Urothelium cell line (cell line): ENCODE data around the gene TNFRSF19.

Experiments
- DNase-seq: peaks from one replicate; pipeline ENCODE4 v3.0.0; 2011; ENCODE audit warnings: low spot score, mixed read lengths
- FAIRE-seq: peaks from 2 replicates; lab custom pipeline; 2011; peaks lifted over from hg19 to GRCh38; lab: Jason Lieb, UNC

The TNFRSF19 gene

GRCh38 chr13:23645851-23646250 lies 75.6 kb downstream of the TNFRSF19 start:
- no peak for DNase-seq
- no peak for FAIRE-seq

GRCh38 chr13:23651439-23651838 lies 81.2 kb downstream of the TNFRSF19 start:
- no peak for FAIRE-seq

GRCh38 chr13:23651887-23652286 lies 81.7 kb downstream of the TNFRSF19 start:
- DNase-seq (no peak), FAIRE-seq (no peak)

More at GRCh38 chr13:23651439-23651838, 81.2 kb downstream of the TNFRSF19 start:
- DNase-seq = no peak

- FAIRE-seq (no peak), DNase-seq (no peak)
These were observed 82.9 kb downstream of the TNFRSF19 start for GRCh38 chr13:23652909-23653726.

GRCh38 chr13:23654111-23655110 lies 84.2 kb downstream of the TNFRSF19 start:
- DNase-seq (no peak), FAIRE-seq (no peak)

- FAIRE-seq = no peak
- no peak for DNase-seq
These were observed 85.1 kb downstream of the TNFRSF19 start for GRCh38 chr13:23655321-23655720.

- DNase-seq (no peak), FAIRE-seq (no peak)
These were observed 86.6 kb downstream of the TNFRSF19 start for GRCh38 chr13:23656637-23657371.

GRCh38 chr13:23658929-23659541 lies 88.8 kb downstream of the TNFRSF19 start:
- no peak for DNase-seq
- no peak for FAIRE-seq

GRCh38 chr13:23660249-23660648 lies 90.0 kb downstream of the TNFRSF19 start:
- DNase-seq = no peak
- no peak for FAIRE-seq

GRCh38 chr13:23666582-23666981 lies 96.4 kb downstream of the TNFRSF19 start:
- FAIRE-seq = no peak

GRCh38 chr13:23667750-23668149 lies 97.5 kb downstream of the TNFRSF19 start:
- DNase-seq = no peak
- FAIRE-seq = no peak

More at GRCh38 chr13:23666582-23666981, 96.4 kb downstream of the TNFRSF19 start:
- no peak for DNase-seq

GRCh38 chr13:23668562-23668961 lies 98.3 kb downstream of the TNFRSF19 start:
- DNase-seq (no peak), FAIRE-seq (no peak)

- FAIRE-seq = no peak
- DNase-seq = no peak
These were observed 100.6 kb downstream of the TNFRSF19 start for GRCh38 chr13:23670793-23671192.

GRCh38 chr13:23671377-23671776 lies 101.2 kb downstream of the TNFRSF19 start:
- no peak for DNase-seq
- FAIRE-seq = no peak

GRCh38 chr13:23671897-23672296 lies 101.7 kb downstream of the TNFRSF19 start:
- FAIRE-seq (no peak), DNase-seq (no peak)

- FAIRE-seq = no peak
- DNase-seq = no peak
These were observed 102.4 kb downstream of the TNFRSF19 start for GRCh38 chr13:23672616-23673015.

- no peak for FAIRE-seq
- no peak for DNase-seq
These were observed 103.1 kb downstream of the TNFRSF19 start for GRCh38 chr13:23673354-23673753.

GRCh38 chr13:23673867-23674605 lies 103.8 kb downstream of the TNFRSF19 start:
- DNase-seq = no peak

GRCh38 chr13:23674795-23675640 lies 104.8 kb downstream of the TNFRSF19 start:
- FAIRE-seq (no peak), DNase-seq (no peak)

More at GRCh38 chr13:23673867-23674605, 103.8 kb downstream of the TNFRSF19 start:
- FAIRE-seq = no peak
